Activated CD8-positive, alpha-beta memory T cell treated with anti-CD3 and anti-CD28 coated beads, Interleukin-2, amount 50 U/mL, for 24 hours (primary cell): ENCODE results near the gene PHF20.
"Not testable (repeated sequence)": the region's sequence is repeated elsewhere in the genome, so short reads cannot be mapped to it uniquely, and the experiment has no call there.

Experiments used
- DNase-seq: peaks from one replicate; pipeline ENCODE4 v3.0.0-alpha.2; 2020; ENCODE audit errors: extremely low read depth

PHF20 gene

DNA sequence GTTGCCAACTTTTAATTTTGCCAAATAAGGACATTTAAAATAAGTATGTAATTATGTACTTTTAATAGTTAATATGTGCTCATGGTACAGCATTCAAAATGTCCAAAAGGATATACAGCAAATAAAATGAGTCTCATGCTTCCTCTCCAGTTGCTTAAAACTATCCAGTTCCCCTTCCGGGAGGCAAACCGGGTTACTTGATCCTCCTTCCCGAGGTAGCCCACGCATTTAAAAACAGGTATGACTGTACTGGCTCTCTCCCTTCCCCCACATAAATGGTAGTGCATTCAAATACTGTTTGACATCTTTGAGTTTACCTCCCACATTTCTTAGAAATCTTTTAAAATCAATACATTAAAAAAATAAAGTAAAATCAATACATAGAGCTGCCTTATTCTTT is 66.4 kb downstream of the PHF20 start:
- no peak for DNase-seq

DNA sequence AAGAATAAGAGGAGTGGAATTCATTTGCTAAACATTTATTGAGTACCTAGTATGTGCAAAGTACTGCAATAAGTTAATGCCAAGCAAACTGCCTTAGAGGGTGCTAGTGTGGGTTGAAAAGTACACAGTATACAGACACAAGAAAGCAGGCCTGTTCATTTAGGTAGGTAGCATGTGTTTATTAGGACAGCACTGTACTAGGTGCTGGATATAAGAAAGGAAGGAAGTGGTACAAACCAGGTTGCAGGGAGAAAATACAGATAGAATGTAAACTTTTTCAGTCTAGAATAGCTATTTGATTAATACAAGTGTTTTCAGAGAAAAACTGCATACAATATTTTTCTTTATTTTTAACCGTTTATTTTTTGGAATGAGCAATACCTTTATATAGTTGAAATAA is 68.1 kb downstream of the PHF20 start:
- no peak for DNase-seq

DNA sequence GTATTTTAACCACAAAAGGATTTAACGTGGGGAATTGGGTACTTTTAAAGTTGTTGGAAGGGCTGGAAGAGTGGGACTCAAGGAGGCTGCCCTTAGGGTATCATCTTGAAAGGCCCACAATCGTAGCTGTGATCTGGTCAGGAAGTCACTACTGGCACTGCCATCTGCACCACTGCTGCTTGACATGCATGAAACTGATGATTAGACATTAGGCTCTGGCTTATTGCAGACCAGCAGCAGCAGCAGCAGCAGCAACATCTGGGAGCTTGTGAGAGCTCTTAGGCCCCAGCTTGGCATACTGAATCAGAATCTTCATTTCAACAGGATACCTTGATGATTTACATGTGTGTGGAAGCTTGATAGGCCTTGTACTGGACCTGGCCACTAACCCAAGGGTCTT is 68.6 kb downstream of the PHF20 start:
- DNase-seq: no peak

DNA sequence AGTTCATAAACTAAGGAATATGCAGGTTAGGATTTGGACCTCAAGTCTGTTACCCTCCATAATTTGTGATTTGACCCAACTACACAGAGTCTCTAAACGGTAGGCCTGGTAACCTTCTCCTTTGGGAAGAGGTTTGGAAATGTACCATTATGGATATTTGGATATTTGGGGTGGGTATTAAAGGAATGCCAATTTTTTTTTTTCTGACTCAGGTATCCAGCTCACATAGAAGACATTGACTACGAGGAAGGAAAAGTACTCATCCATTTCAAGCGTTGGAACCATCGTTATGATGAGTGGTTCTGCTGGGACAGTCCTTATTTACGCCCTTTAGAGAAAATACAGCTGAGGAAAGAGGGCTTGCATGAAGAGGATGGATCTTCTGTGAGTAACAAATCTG is 70.5 kb downstream of the PHF20 start:
- no peak for DNase-seq

DNA sequence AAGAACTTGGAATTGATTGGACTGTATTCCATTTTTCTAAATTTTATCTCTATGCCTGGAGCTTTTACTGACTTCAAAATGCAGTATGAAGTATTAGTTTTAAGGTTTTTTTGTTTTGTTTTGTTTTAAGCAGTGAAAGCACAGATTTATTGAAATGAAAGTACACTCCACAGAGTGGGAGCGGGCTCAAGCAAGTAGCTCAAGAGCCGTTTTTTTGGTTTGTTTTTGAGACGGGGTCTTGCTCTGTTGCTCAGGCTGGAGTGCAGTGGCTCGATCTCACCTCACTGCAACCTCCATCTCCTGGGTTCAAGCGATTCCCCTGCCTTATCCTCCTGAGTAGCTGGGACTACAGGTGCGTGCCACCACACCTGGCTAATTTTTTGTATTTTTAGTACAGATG is 72.1 kb downstream of the PHF20 start:
- DNase-seq: not testable (repeated sequence)

DNA sequence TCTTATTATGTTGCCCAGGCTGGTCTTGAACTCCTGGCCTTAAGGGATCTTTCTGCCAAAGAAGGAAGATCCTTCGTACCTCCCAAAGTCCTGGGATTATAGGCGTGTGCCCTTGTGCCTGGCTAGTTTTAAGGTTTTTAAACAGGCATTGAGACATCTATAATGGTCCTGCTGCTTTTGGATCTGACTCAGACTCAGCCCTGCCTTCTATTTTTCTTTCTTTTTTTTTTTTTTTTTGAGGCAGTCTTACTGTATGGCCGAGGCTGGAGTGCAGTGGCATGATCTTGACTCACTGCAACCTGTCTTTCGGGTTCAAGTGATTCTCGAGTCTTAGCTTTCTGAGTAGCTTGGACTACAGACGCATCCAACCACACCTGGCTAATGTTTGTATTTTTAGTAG is 73.7 kb downstream of the PHF20 start:
- DNase-seq: no peak

DNA sequence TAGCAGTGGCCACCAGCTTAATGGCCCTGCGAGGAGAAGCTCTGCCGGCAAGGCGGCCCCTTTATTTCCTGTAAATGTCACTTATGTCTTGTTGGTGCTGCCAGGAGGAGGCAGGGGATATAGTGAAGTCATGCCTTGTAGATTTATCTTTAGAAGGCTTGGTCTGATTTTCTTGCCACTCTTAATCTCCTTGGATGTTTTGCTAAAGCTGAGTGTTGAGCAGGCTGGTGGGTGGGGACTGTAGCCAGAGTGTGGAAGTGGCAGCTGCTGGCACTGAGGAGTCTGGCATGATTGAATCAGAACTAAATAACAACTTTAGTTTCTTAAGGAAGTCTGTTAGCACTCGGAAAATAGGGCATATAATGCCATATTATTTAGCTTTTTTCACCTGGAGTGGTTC is 77.9 kb downstream of the PHF20 start:
- DNase-seq: no peak

DNA sequence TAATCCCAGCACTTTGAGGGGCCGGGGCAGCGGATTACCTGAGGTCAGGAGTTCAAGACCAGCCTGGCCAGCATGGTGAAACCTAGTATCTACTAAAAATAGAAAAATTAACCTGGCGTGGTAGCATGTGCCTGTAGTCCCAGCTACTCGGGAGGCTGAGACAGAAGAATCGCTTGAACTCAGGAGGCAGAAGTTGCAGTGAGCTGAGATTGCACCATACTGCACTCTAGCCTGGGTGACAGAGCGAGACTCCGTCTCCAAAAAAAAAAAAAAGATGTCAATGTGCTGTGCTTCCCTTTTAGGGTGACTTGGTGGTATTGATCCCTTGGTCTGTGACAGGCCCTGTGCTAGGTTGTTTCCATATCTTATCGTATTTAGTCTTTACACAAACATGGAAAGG is 79.8 kb downstream of the PHF20 start:
- not testable (repeated sequence) for DNase-seq

DNA sequence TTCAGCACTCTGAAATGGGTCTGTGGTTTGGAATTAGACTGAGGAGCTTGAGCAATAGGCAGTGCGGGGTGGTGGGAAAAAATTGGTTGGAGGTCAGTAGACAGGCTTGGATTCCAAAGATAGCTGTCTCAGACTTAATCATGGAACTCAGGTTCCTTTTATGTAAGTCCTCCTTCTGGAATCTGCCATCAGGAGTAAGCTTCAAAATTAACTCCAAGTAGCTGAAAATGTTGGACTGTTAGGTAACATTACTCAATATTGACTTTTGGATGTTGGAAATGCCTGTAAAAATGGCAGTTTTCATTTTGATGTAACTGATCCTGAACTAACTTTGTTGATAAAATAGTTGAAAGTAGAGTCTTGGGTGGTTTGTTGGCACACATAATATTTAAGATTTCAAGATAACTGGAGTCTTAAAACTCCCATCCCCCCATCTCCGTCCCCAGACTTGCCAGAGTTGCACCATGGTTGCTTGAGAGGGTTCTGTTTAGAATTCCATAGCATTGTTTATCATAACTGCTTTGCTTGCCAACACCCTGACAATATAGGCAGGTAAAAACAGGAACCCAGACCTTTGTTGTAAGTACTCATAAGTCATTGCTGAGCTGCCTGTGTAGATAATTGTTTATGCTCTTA is 83.0 kb downstream of the PHF20 start:
- DNase-seq: no peak

DNA sequence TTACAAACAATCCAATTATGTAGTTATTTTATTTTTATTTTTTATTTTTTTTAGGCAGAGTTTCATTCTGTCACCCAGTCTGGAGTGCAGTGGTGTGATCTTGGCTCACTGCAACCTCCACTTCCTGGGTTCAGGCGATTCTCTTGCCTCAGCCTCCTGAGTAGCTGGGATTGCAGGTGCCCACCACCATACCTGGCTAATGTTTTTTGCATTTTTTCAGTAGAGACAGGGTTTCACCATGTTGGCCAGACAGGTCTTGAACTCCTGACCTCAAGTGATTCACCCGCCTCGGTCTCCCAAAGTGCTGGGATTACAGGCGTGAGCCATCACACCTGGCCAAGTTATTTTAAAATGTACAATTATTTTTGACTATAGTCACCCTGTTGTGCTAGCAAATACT is 83.8 kb downstream of the PHF20 start:
- DNase-seq: not testable (repeated sequence)

DNA sequence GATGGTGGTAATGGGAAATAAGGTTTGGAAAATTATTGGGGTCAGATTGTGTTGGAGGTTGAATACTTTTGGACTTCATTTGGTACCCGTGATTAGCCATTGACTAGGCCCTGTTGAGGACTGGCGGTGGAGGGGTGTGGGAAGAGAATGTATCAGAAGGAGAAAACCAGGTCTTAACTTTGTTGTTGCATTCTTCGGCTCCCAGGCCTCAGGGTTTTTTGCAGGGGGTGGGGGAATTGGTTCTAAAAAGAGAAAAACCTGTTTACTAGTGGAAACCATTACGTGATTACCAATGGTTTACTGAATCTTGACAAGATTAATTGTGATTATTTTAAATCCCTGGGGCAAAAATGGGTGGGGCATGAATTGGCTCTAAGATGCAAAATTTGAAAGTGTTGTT is 85.1 kb downstream of the PHF20 start:
- no peak for DNase-seq

DNA sequence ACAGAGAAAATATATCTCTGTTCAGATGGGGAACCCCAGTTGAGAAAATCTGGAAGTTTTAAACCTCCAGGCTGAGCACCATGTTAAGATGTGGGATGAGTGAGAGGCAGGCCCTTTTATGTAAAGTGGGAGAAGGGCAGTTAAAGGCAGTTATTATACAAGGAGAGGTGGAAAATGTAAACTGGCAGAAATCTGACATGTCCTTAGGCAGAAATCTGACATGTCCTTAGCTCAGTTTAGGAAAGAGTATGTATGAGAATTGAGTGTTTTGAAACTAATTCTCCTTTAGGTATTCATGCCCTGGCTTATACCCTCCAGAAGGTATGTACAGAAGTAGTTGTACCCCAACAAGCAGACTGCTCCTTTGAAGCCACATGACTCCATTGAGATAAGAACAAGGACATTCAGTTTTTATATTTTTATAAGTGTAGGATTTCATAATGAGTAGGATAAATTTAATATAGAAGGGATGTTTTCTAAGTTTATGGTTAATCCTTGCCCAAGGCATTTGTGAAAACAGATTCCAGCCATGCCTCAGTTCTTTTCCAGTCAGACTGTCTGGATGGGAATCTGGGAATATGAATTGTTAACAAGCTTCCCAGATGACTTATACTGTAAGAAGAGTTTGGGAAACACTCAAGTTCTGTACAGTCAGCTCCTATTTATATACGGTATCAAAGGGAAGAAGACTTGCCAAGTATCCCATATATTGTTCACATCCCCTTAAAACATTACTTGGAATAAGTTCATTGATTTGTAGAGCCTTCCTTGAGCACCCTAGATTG is 94.8 kb downstream of the PHF20 start:
- no peak for DNase-seq

DNA sequence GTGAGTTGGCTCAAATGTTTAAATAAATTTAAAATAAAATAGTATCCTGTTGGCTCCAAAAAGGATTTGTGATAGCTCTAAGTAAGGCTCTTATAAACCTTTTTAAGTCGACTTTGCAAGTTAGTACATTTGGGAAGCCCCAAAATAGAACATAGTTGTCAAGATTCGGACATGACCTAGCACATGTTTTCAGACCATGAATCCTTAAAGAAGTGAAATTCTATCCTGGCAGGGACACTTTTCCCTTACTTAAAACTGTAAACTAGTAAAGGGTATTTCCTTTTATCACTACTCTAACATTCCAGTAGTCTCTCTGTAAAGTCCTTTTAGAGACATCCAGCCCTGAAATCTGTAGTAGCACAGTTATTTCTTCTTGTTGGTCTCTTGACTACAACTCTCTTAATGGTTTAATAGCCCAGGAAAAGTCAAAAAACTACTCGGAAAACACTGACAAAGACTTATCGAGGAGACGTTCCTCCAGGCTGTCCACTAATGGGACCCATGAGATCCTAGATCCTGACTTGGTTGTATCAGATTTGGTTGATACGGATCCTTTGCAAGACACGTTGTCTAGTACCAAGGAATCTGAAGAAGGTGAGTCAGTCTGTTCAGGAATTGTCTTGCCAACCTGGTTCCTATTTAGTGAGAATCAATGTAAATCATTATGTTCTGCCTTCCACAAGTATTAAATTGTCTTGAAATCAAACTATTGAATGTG is 98.9 kb downstream of the PHF20 start:
- no peak for DNase-seq

DNA sequence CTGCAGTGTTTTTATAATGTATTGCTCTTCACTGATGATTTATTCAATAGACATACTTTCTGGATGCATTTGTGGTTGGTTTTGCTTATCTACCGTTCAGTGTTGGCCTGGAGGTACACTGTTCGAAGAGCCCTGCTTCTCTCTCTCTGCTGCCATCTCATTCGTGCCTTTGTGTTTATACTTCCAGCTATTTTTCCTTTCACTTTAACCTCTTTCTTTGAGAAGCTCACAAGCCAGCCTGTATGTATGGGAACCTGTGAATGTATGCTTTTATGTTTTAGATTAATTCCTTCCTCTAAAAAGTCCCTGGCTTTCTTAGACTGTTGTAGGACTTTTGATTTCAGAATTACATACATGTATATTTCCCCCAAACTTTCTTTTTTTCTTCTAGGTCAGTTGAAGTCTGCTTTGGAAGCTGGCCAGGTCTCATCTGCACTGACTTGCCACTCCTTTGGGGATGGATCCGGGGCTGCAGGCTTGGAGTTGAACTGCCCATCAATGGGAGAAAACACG is 99.5 kb downstream of the PHF20 start:
- DNase-seq: no peak

DNA sequence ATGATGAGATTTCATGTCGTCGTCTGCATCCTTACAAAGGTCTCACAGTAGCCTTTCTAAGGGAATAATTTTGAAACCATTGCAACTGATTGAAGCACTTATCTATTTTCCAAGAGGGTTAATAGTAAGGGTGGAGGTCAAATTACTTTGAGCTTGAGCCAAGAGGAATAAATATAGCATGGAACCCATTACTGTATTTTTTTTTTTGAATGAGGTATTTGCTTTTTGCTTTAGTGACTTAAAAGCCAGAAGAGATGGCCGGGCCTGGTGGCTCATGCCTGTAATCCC is 104.2 kb downstream of the PHF20 start:
- DNase-seq: no peak

DNA sequence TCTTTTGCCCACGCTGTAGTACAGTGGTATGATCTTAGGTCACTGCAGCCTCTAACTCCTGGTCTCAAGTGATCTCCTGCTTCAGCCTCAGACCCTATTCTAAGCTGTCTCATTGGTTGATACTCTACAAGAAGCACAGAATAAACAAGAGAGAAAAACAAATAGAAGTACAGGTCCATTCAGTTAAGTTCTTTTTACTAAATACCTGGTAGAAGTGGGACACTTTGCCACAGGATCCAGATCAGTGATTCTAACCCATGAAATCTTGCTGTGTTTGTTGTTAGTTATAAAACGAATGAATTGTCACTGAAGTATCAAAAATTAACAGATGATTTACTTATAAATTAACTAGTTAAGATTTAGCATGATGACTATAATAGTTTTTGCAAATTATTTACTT is 105.8 kb downstream of the PHF20 start:
- DNase-seq: no peak

DNA sequence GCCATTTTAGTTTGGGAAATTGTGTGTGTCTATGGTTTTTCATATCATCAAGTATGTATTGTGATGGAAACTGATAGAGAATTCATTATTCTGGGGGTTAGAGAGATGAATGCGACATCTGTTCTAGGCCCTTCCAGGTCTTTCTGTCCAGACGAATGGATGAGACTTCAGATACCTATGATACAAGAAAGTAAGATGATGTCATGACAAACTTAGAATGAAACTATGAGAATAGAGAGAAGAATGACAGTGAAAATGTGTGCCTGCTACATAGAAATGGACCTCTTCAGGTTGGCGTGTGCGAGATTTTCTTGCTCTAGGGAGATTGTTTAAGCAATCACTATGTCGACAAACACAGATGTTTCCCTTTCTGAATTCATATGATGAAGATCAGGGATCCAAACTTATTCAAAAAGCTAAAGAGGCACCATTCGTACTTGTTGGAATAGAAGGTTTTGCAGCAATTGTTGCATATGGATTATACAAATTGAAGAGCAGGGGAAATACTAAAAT is 106.4 kb downstream of the PHF20 start:
- no peak for DNase-seq

DNA sequence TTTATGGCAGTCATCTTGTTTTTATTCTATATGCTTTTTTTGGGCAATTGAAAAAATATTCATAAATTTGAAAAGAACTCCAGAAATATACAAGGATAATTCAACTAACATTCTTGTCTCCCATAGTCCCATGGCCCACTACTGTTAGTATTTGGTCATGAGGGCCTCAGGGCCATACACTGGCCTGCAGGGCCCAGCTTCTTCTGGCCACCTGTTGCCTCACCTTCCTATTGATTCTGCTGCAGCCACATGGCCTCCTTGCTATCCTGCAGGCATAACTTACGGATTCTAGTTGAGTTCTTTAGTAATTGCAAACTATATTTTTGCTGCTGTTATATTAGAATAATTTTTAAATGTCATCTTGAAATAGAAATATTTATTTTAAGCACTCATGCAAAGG is 109.9 kb downstream of the PHF20 start:
- no peak for DNase-seq

DNA sequence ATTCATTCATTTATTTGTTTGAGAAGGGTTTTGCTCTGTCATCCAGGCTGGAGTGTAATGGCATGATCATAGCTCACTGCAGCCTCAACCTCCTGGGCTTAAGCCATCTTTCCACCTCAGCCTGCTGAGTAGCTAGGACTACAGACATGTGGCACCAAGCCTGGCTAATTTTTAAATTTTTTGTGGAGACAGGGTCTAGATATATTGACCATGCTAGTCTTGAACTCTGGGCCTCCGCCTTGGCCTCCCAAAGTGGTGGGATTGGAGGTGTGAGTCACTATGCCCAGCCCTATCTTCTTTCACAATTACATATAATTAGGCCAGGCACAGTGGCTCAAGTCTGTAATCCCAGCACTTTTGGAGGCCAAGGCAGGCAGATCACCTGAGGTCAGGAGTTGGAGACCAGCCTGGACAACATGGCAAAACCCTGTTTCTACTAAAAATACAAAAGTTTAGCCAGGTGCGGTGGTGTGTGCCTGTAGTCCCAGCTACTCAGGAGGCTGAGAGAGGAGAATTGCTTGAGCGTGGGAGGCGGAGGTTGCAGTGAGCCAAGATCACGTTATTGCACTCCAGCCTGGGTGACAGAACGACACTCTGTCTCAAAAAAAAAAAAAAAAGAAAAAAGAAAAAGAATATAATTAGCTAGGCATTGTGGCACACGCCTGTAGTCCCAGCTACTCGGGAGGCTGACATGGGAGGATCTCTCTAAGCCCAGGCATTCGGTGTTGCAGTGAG is 110.8 kb downstream of the PHF20 start:
- DNase-seq: not testable (repeated sequence)

DNA sequence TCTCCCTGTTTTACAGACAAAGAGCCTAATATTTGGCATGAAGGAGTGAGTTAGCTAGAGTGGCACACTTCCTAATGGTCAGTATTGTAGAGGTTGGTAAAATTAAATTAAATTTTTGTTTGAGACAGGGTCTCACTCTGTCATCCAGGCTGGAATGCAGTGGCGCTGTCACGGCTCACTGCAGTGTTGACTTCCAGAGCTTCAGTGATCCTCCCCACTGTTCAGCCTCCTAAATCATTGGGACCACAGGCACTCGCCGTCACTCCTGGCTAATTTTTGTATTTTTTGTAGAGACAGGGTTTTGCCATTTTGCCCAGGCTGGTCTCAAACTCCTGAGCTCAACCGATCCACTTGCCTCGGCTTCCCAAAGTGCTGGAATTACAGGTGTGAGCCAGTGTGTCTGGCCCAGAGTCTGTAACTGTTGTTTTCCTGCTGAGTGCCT is 111.5 kb downstream of the PHF20 start:
- no peak for DNase-seq

DNA sequence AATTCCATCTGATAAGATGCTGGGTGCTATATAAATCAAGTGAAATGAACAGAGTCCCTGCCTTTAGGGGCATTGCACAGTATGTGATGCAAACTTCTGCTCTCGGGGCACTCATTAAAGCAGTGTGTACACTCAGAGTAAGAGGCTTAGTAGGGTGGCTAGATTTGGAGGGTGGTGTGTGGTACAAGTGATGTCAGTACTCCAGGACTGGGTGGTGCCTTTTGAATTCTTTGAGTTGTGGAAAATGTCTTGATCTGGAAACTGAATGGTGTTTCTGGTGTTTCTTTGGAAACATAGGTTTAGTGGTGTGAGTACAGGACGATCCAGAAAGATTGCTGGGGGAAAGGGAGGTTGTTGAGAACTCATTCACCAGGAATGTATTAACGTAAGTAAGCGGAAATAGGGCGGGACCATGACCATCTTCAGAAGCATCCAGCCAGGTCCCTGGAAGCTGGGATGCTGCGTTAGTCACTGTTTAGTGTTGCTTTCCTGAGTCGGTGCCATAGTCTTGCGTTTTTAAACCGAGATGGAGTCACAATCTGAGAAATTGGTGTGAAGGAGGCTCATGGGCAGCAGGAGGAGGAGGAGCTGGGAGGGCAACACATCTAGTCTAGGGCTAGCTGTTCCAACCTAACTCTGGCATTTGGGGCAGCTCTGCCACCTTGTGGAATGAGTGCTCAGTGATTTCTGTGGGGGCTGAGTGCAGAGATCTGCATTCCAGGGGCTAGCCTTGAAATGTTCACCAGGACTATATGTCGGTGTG is 112.1 kb downstream of the PHF20 start:
- no peak for DNase-seq
